ENCODE data around the gene NUDCD3.

- TF ChIP-seq GATA3 (IDR thresholded peaks at IDR 0.05; ENCODE audit: low read depth, low read length) (no peak), GATA2 (IDR thresholded peaks at IDR 0.05; ENCODE audit: low read depth, low read length) (no peak)
Observed at GRCh38 chr7:44517175-44517574, 26.7 kb upstream of the NUDCD3 start.
